GM10266 (cell line): ENCODE data around the gene RMRP.

ENCODE experiments used
- DNase-seq: peaks from one replicate; pipeline ENCODE4 v3.0.0; 2012; ENCODE audit errors: extremely low spot score
- CTCF ChIP-seq: IDR thresholded peaks from 2 replicates; pipeline ENCODE4 v1.5.1; 2012; ENCODE audit warnings: mild to moderate bottlenecking, low read depth; ENCODE audit not compliant: control insufficient read depth, insufficient read depth; ENCODE audit errors: missing control alignments

RMRP gene

GRCh38 chr9:35674025-35674361 lies 16.2 kb upstream of the RMRP start:
- DNase-seq: no peak

GRCh38 chr9:35673132-35674024 lies 15.6 kb upstream of the RMRP start, which contains the start of gene CA9:
Gene CA9, plus strand, starts transcription at chr9:35673928. Its CDS starts 32 bp downstream, at chr9:35673960.
- TF ChIP-seq CTCF: no peak
- DNase-seq: no peak

More at GRCh38 chr9:35674025-35674361, 16.2 kb upstream of the RMRP start:
- no peak for TF ChIP-seq CTCF

GRCh38 chr9:35669331-35670145 lies 11.7 kb upstream of the RMRP start:
- no peak for TF ChIP-seq CTCF
- no peak for DNase-seq

GRCh38 chr9:35667939-35668338 lies 10.1 kb upstream of the RMRP start:
- DNase-seq: no peak

DNA sequence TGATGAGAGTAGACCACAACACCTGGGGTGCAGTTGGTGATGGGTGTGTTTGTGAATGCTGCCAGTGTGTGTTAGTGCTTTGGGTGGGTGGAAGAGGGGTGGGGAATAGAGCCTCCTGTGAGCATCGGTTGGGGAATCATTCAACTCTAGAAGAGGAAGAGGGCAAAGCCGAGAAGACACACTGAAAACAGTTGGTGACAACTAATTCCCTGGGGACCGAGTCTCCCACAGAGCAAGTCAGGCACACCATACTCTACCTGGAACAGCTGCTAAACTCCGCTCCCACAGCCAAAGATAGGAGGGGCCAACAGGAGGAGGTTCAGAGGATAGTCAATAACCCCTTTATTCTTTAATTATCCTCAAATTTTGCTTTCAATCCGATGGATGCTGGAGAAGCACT lies 8.7 kb upstream of the RMRP start:
- no peak for DNase-seq
- no peak for TF ChIP-seq CTCF

More at GRCh38 chr9:35667939-35668338, 10.1 kb upstream of the RMRP start:
- no peak for TF ChIP-seq CTCF

DNA sequence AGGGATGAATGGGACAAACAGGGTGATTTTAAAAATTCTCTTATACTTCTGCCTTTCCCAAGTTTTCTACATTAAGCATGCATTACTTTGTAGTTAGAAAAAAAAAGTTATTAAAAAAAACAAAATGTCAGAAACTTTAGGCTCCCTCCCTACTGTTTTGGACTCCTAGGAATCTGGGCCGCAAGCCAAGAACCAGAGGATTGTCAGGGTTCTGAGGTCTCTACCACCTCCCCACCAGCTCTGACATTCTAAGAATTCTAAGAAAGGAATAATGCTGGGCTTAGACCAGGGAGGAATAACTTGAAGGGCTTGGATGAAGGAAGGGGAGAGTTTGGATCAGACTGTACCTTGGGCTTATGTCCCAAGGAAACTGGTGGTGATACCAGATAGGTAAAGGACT lies 8.2 kb upstream of the RMRP start:
- no peak for DNase-seq
- TF ChIP-seq CTCF: no peak

- TF ChIP-seq CTCF: no peak
- no peak for DNase-seq
Measured at GRCh38 chr9:35665471-35665818, 7.6 kb upstream of the RMRP start.
